H1 (cell line): ENCODE data around the gene UBE2E3. TPM values are rescaled to one million over a fixed set of nuclear protein-coding genes. Genes with fewer than 3 reads are reported as not detected.

Experiments used
- CTCF ChIA-PET: fragments of 300-600 bp; sonication (Branson Sonifier 250); formaldehyde crosslinking; loops from one replicate; lab custom pipeline; 2021; ENCODE audit not compliant: partially characterized antibody; lab: Charles Lee
- POLR2A ChIA-PET: fragments of 300-600 bp; sonication (Branson Sonifier 250); formaldehyde crosslinking; loops from one replicate; lab custom pipeline; 2021; ENCODE audit warnings: inconsistent platforms; ENCODE audit not compliant: partially characterized antibody; lab: Charles Lee
- DNase-seq, 2 experiments: peaks; one replicate each; pipeline versions ENCODE4 v3.0.0 to v3.0.0-alpha.2; 2010 to 2022; ENCODE audit warnings: low spot score in 2 of 2, low read depth in 1 of 2, mixed read lengths in 1 of 2
- FAIRE-seq: peaks from 2 replicates; lab custom pipeline; 2011; peaks lifted over from hg19 to GRCh38; lab: Jason Lieb, UNC
- H2AFZ ChIP-seq: 2 replicates; pipeline ENCODE4 v1.8.1; 2012; ENCODE audit warnings: low read length, inconsistent platforms
- H2AK5ac ChIP-seq: 2 replicates; pipeline ENCODE4 v1.6.1; 2013; ENCODE audit warnings: low read depth, low read length
- H2BK120ac ChIP-seq: replicated peaks from 2 replicates; pipeline ENCODE3; 2013; ENCODE audit warnings: low read depth, low read length, inconsistent platforms
- H2BK12ac ChIP-seq: 2 replicates; pipeline ENCODE4 v1.6.1; 2013; ENCODE audit warnings: low read depth, low read length
- H2BK15ac ChIP-seq: 2 replicates; pipeline ENCODE4 v1.6.1; 2013; ENCODE audit warnings: low read length
- H2BK20ac ChIP-seq: 2 replicates; pipeline ENCODE4 v1.6.1; 2013; ENCODE audit warnings: low read length
- H2BK5ac ChIP-seq: 2 replicates; pipeline ENCODE4 v1.6.1; 2013; ENCODE audit warnings: low read depth, low read length
- H3K14ac ChIP-seq: 2 replicates; pipeline ENCODE4 v1.6.1; 2013; ENCODE audit warnings: inconsistent platforms; ENCODE audit not compliant: insufficient read length
- H3K18ac ChIP-seq: 2 replicates; pipeline ENCODE4 v1.6.1; 2013; ENCODE audit warnings: low read length; ENCODE audit errors: extremely low read depth
- H3K23ac ChIP-seq: 2 replicates; pipeline ENCODE4 v1.6.1; 2013; ENCODE audit warnings: inconsistent platforms; ENCODE audit not compliant: insufficient read length
- H3K23me2 ChIP-seq: 2 replicates; pipeline ENCODE4 v1.6.1; 2013; ENCODE audit warnings: low read depth, low read length
- H3K27ac ChIP-seq: 2 replicates; pipeline ENCODE4 v1.6.1; 2011; ENCODE audit warnings: low read depth, low read length, inconsistent platforms
- H3K27me3 ChIP-seq, 4 experiments: replicated peaks in 1 of 4; 1 replicate in 1 of 4; 2 replicates in 3 of 4; pipeline versions ENCODE4 v1.6.1 to v1.8.1; 2011 to 2013; ENCODE audit warnings: low read length in 3 of 4, mild to moderate bottlenecking in 3 of 4, inconsistent platforms in 2 of 4, mixed read lengths in 2 of 4, moderate library complexity in 1 of 4; ENCODE audit not compliant: control insufficient read depth in 3 of 4, insufficient read depth in 3 of 4; ENCODE audit errors: extremely low read depth in 1 of 4
- H3K36me3 ChIP-seq, 4 experiments: 2 replicates each; pipeline versions ENCODE4 v1.6.1 to v1.8.1; 2011 to 2013; ENCODE audit warnings: mild to moderate bottlenecking in 4 of 4, low read length in 3 of 4, moderate library complexity in 2 of 4, control low read depth in 1 of 4, inconsistent platforms in 1 of 4; ENCODE audit not compliant: insufficient read depth in 4 of 4, control insufficient read depth in 2 of 4
- H3K4ac ChIP-seq: replicated peaks from 2 replicates; pipeline ENCODE3; 2013; ENCODE audit warnings: low read length, low read depth, mixed read lengths, inconsistent platforms; ENCODE audit not compliant: insufficient read length
- H3K4me1 ChIP-seq, 4 experiments: replicated peaks in 1 of 4; 1 replicate in 1 of 4; 2 replicates in 3 of 4; pipeline versions ENCODE4 v1.6.1 to v1.8.1; 2011 to 2013; ENCODE audit warnings: low read length in 3 of 4, inconsistent platforms in 2 of 4, mixed read lengths in 1 of 4; ENCODE audit not compliant: insufficient read depth in 4 of 4, control insufficient read depth in 3 of 4
- H3K4me2 ChIP-seq, 2 experiments: 2 replicates each; pipeline versions ENCODE4 v1.6.1 to v1.8.1; 2011 to 2013; ENCODE audit warnings: low read depth in 2 of 2, low read length in 2 of 2, control low read depth in 1 of 2, inconsistent platforms in 1 of 2, mild to moderate bottlenecking in 1 of 2; ENCODE audit not compliant: insufficient read depth in 1 of 2
- H3K4me3 ChIP-seq, 4 experiments: fragments of 200-600, 300-600 bp in 1 of 4; sonication (generic), shearing (Covaris generic), sonication (Bioruptor Twin) in 1 of 4; 2 replicates each; pipeline versions ENCODE4 v1.5.1 to v1.8.1; 2011 to 2016; ENCODE audit warnings: low read length in 4 of 4, low read depth in 3 of 4, control low read depth in 2 of 4, inconsistent platforms in 2 of 4, mild to moderate bottlenecking in 2 of 4, mixed read lengths in 1 of 4, moderate library complexity in 1 of 4; ENCODE audit not compliant: insufficient read depth in 2 of 4; ENCODE audit errors: extremely low read depth in 1 of 4
- H3K56ac ChIP-seq: replicated peaks from 2 replicates; pipeline ENCODE3; 2013; ENCODE audit warnings: low read depth, mild to moderate bottlenecking, mixed read lengths, low read length, inconsistent platforms; ENCODE audit not compliant: insufficient read length
- H3K79me1 ChIP-seq: 2 replicates; pipeline ENCODE4 v1.6.1; 2013; ENCODE audit warnings: low read depth, low read length, control low read depth
- H3K79me2 ChIP-seq, 2 experiments: 2 replicates each; pipeline versions ENCODE4 v1.6.1 to v1.8.1; 2012 to 2013; ENCODE audit warnings: low read length in 2 of 2, mild to moderate bottlenecking in 2 of 2, inconsistent platforms in 1 of 2; ENCODE audit not compliant: insufficient read depth in 2 of 2, control insufficient read depth in 1 of 2
- H3K9ac ChIP-seq, 4 experiments: replicated peaks in 1 of 4; 1 replicate in 1 of 4; 2 replicates in 3 of 4; pipeline versions ENCODE4 v1.6.1 to v1.8.1; 2011 to 2013; ENCODE audit warnings: low read depth in 3 of 4, low read length in 3 of 4, control low read depth in 2 of 4, mild to moderate bottlenecking in 2 of 4, moderate library complexity in 2 of 4, inconsistent platforms in 1 of 4; ENCODE audit errors: extremely low read depth in 1 of 4
- H3K9me3 ChIP-seq, 2 experiments: 2 replicates each; pipeline versions ENCODE4 v1.6.1 to v1.8.1; 2012 to 2013; ENCODE audit warnings: mild to moderate bottlenecking in 2 of 2, moderate library complexity in 2 of 2, control low read depth in 1 of 2, inconsistent platforms in 1 of 2, low read depth in 1 of 2, low read length in 1 of 2, mixed read lengths in 1 of 2; ENCODE audit not compliant: insufficient read depth in 2 of 2
- H4K20me1 ChIP-seq, 2 experiments: replicated peaks in 1 of 2; 2 replicates each; pipeline versions ENCODE3 to v1.8.1; 2011 to 2013; ENCODE audit warnings: inconsistent platforms in 2 of 2, low read length in 2 of 2, mild to moderate bottlenecking in 1 of 2; ENCODE audit not compliant: insufficient read depth in 2 of 2, control insufficient read depth in 1 of 2
- H4K5ac ChIP-seq: 2 replicates; pipeline ENCODE4 v1.6.1; 2013; ENCODE audit warnings: low read length, low read depth, mixed read lengths, inconsistent platforms; ENCODE audit not compliant: insufficient read length
- H4K8ac ChIP-seq: 2 replicates; pipeline ENCODE4 v1.8.0; 2013; ENCODE audit warnings: mild to moderate bottlenecking, moderate library complexity, low read length, inconsistent platforms; ENCODE audit not compliant: insufficient read depth; ENCODE audit errors: extremely low read depth
- H4K91ac ChIP-seq: replicated peaks from 2 replicates; pipeline ENCODE3; 2013; ENCODE audit warnings: low read length, mixed read lengths, inconsistent platforms; ENCODE audit not compliant: insufficient read length
- ASH2L ChIP-seq: fragments of 200-600, 300-600 bp; sonication (generic); IDR thresholded peaks from one replicate; pipeline ENCODE4 v1.7.1; 2017; ENCODE audit warnings: low read length
- BACH1 ChIP-seq: IDR thresholded peaks from 2 replicates; pipeline ENCODE4 v1.6.1; 2012; ENCODE audit warnings: low read length, improper control_type of control experiment
- CEBPB ChIP-seq: IDR thresholded peaks from 2 replicates; pipeline ENCODE4 v1.6.1; 2012; ENCODE audit warnings: low read depth, low read length
- EGR1 ChIP-seq: IDR thresholded peaks from 2 replicates; pipeline ENCODE4 v1.6.1; 2011; ENCODE audit warnings: low read depth, low read length, borderline replicate concordance
- NANOG ChIP-seq: IDR thresholded peaks from 2 replicates; pipeline ENCODE4 v1.6.1; 2011; ENCODE audit warnings: low read length, low read depth, mild to moderate bottlenecking, inconsistent platforms; ENCODE audit not compliant: insufficient read depth, poor library complexity, severe bottlenecking
- POLR2AphosphoS5 ChIP-seq: IDR thresholded peaks from 2 replicates; pipeline ENCODE4 v1.6.1; 2011; ENCODE audit warnings: low read depth, low read length
- POU5F1 ChIP-seq: IDR thresholded peaks from 2 replicates; pipeline ENCODE4 v1.6.1; 2011; ENCODE audit warnings: low read depth, mild to moderate bottlenecking, low read length, moderate library complexity
- TEAD4 ChIP-seq: IDR thresholded peaks from 2 replicates; pipeline ENCODE4 v1.6.1; 2012; ENCODE audit warnings: low read depth, low read length, inconsistent platforms, mixed read lengths
- ZNF274 ChIP-seq: IDR thresholded peaks from 2 replicates; pipeline ENCODE4 v1.7.0; 2012; ENCODE audit warnings: low read length, borderline replicate concordance; ENCODE audit errors: extremely low read depth
- WGBS, 2 experiments: shearing (Covaris generic) in 1 of 2; methylation state at CpG; one replicate each; pipeline versions ENCODE4 v1.1.6 to v1.1.7; 2013 to 2015; ENCODE audit warnings: low lambda C conversion rate in 2 of 2, mixed read lengths in 2 of 2, inconsistent platforms in 1 of 2, low coverage in 1 of 2, missing lambda C conversion rate in 1 of 2; ENCODE audit not compliant: insufficient replicate concordance in 2 of 2, insufficient coverage in 1 of 2, insufficient read length in 1 of 2; ENCODE audit errors: extremely low coverage in 1 of 2, missing lambda C conversion rate in 1 of 2; 5-methylcytosine and 5-hydroxymethylcytosine counted together
- polyA plus RNA-seq, 7 experiments: library from polyadenylated mRNA; depleted of rRNA in 3 of 7; stranded (reverse) in 5 of 7; unstranded in 2 of 7; fragments of >200 nt in 5 of 7; fragments of 200-250 nt in 2 of 7; gene quantifications; 1 replicate in 5 of 7; 2 replicates in 1 of 7; 4 replicates in 1 of 7; pipeline versions ENCODE4 v1.2.1 to v1.2.3, GENCODE V29; 2011 to 2013; ENCODE audit warnings: missing spikeins in 2 of 7, mixed read lengths in 2 of 7
- total RNA-seq: library from RNA; stranded (reverse); fragmentation: NEBNext Ultra II Directional; extraction: Animal tissue kit (Norgen Biotek cat#: 25700); gene quantifications from 2 replicates; pipeline ENCODE4 v1.2.1, GENCODE V29; 2021
- TF ChIP-seq, protein P1 (sequence below): IDR thresholded peaks from 2 replicates; pipeline ENCODE4 v1.6.1; 2012; ENCODE audit warnings: low read length, inconsistent platforms
- TF ChIP-seq, protein P2 (sequence below): IDR thresholded peaks from 2 replicates; pipeline ENCODE4 v1.6.1; 2011; ENCODE audit warnings: low read depth, mild to moderate bottlenecking, low read length; ENCODE audit not compliant: insufficient read depth
- TF ChIP-seq, protein P3 (sequence below): IDR thresholded peaks from 2 replicates; pipeline ENCODE4 v1.6.1; 2012; ENCODE audit warnings: inconsistent platforms

The UBE2E3 gene
- total and polyA plus RNA-seq, 2 of the 8 experiments (the other 6 are each of a cell fraction or from before 2014, with no cell fraction given), result 106 to 132 TPM

DNA sequence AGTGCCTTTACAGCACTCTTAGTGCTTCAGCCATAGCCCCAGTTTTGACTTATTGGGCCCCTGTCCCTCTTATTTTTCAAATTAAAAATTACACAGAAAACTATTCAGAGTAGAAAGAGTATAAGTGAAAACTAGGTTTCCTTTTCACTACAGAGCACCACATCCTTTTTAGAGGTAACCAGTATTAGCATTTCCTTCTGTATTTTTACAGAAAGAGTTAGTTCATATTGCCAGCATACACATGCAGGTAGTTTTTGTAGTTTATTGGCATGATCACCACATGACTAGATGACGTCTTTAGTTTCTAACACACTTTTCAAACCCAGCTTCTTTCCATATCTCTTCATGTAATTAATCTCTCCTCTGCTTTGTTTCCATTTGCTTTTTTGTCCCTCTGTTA lies 66.4 kb downstream of the UBE2E3 start:
- no peak overlapping the region for H3K4me2 ChIP-seq
- no peak overlapping the region for H3K9ac ChIP-seq
- FAIRE-seq (no peak), DNase-seq (no peak)
- H3K4ac ChIP-seq, result no peak overlapping the region
- H3K36me3 ChIP-seq, result no peaks in the 10 kb centered on the region
- CTCF ChIA-PET, result interaction anchor here (1.0 to 3.0 kb wide), 3 partner anchors 9 to 331 kb away, joined by 3 to 10 read pairs (median 4); no protein-coding TSS in a partner anchor
- WGBS, 2 experiments, result 88% methylated on average over 1 of the region's 1 CpG; no CpG with 5 or more reads in 1 of the 2 experiments
- peaks cover 4% of the 10 kb centered on the region for H3K79me1 ChIP-seq
- no peak overlapping the region for H3K18ac ChIP-seq
- H3K56ac ChIP-seq, result no peak overlapping the region
- H3K23ac ChIP-seq, result no peak overlapping the region
- no peak overlapping the region for H2BK15ac ChIP-seq
- no peak overlapping the region for H4K8ac ChIP-seq
- peaks cover 0 to 80% of the 10 kb centered on the region in 2 experiments; a peak in 2 of 4 replicates for H3K79me2 ChIP-seq
- no peak overlapping the region for H3K4me3 ChIP-seq
- H3K9me3 ChIP-seq, result no peaks in the 10 kb centered on the region
- H4K91ac ChIP-seq, result no peak overlapping the region
- no peak overlapping the region for H2BK20ac ChIP-seq
- POLR2A ChIA-PET, result interaction anchor here (1.8 kb wide), 1 partner anchor 67 kb away, joined by 5 read pairs; the partner anchor contains the start of gene UBE2E3
- no peaks in the 10 kb centered on the region for H3K23me2 ChIP-seq
- no peaks in the 10 kb centered on the region for H4K20me1 ChIP-seq
- no peak overlapping the region for H3K27ac ChIP-seq
- H4K5ac ChIP-seq, result no peak overlapping the region
- H3K27me3 ChIP-seq, result no peaks in the 10 kb centered on the region
- no peak overlapping the region for H3K14ac ChIP-seq
- no peak overlapping the region for H2BK12ac ChIP-seq
- H2AK5ac ChIP-seq, result no peak overlapping the region
- no peak overlapping the region for H2BK120ac ChIP-seq
- no peaks in the 10 kb centered on the region for H3K4me1 ChIP-seq
- no peak overlapping the region for H2BK5ac ChIP-seq
- no peak overlapping the region for H2AFZ ChIP-seq
- TF ChIP-seq NANOG (no peak), EGR1 (no peak), ASH2L (no peak), TEAD4 (no peak), ZNF274 (no peak), POLR2AphosphoS5 (no peak), CEBPB (no peak), BACH1 (no peak), POU5F1 (no peak)
- TF ChIP-seq, protein P1, sequence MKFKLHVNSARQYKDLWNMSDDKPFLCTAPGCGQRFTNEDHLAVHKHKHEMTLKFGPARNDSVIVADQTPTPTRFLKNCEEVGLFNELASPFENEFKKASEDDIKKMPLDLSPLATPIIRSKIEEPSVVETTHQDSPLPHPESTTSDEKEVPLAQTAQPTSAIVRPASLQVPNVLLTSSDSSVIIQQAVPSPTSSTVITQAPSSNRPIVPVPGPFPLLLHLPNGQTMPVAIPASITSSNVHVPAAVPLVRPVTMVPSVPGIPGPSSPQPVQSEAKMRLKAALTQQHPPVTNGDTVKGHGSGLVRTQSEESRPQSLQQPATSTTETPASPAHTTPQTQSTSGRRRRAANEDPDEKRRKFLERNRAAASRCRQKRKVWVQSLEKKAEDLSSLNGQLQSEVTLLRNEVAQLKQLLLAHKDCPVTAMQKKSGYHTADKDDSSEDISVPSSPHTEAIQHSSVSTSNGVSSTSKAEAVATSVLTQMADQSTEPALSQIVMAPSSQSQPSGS, result no peak
- TF ChIP-seq, protein P2, sequence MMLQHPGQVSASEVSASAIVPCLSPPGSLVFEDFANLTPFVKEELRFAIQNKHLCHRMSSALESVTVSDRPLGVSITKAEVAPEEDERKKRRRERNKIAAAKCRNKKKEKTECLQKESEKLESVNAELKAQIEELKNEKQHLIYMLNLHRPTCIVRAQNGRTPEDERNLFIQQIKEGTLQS, result no peak
- TF ChIP-seq, protein P3, sequence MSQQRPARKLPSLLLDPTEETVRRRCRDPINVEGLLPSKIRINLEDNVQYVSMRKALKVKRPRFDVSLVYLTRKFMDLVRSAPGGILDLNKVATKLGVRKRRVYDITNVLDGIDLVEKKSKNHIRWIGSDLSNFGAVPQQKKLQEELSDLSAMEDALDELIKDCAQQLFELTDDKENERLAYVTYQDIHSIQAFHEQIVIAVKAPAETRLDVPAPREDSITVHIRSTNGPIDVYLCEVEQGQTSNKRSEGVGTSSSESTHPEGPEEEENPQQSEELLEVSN, result no peak
